Kidney capillary endothelial cell (primary cell): Measurements from ENCODE around the gene TSHZ1.
"Not testable (repeated sequence)": the region's sequence is repeated elsewhere in the genome, so short reads cannot be mapped to it uniquely, and the experiment has no call there.

Experiments
- DNase-seq: peaks from one replicate; pipeline ENCODE4 v3.0.0-alpha.2; 2018; ENCODE audit warnings: low spot score

Gene TSHZ1

GRCh38 chr18:75183973-75184493 lies 26.6 kb upstream of the TSHZ1 start:
- DNase-seq, result no peak

GRCh38 chr18:75185460-75185859 lies 25.1 kb upstream of the TSHZ1 start:
- no peak for DNase-seq

GRCh38 chr18:75187702-75188101 lies 22.9 kb upstream of the TSHZ1 start:
- not testable (repeated sequence) for DNase-seq

- DNase-seq, result no peak
Measured at GRCh38 chr18:75189696-75190095, 20.9 kb upstream of the TSHZ1 start.

GRCh38 chr18:75192899-75193298 lies 17.7 kb upstream of the TSHZ1 start:
- DNase-seq, result no peak

- no peak for DNase-seq
Measured at GRCh38 chr18:75198036-75198435, 12.6 kb upstream of the TSHZ1 start.

GRCh38 chr18:75199327-75199726 lies 11.3 kb upstream of the TSHZ1 start:
- DNase-seq, result peak; percentile 58

GRCh38 chr18:75200071-75200470 lies 10.5 kb upstream of the TSHZ1 start:
- no peak for DNase-seq

- no peak for DNase-seq
Measured at GRCh38 chr18:75200605-75201280, 9.9 kb upstream of the TSHZ1 start.

- DNase-seq, result no peak
Measured at GRCh38 chr18:75201282-75202270, 9.0 kb upstream of the TSHZ1 start.

GRCh38 chr18:75202696-75203365 lies 7.8 kb upstream of the TSHZ1 start:
- no peak for DNase-seq

GRCh38 chr18:75203416-75204268 lies 7.0 kb upstream of the TSHZ1 start:
- no peak for DNase-seq

- DNase-seq, result no peak
Measured at GRCh38 chr18:75204269-75204731, 6.3 kb upstream of the TSHZ1 start.

- peak; percentile 26 for DNase-seq
Measured at GRCh38 chr18:75204732-75205513, 5.7 kb upstream of the TSHZ1 start.

GRCh38 chr18:75205514-75206132 lies 5.0 kb upstream of the TSHZ1 start:
- DNase-seq, result no peak

GRCh38 chr18:75206452-75207309 lies 3.9 kb upstream of the TSHZ1 start:
- DNase-seq, result no peak

- DNase-seq, result no peak
Measured at GRCh38 chr18:75207310-75208154, 3.1 kb upstream of the TSHZ1 start.
